Fibroblast of mammary gland (primary cell): ENCODE data around the gene STAG3.
"Not testable (repeated sequence)": the region's sequence is repeated elsewhere in the genome, so short reads cannot be mapped to it uniquely, and the experiment has no call there.

Experiments
- DNase-seq: peaks from one replicate; pipeline ENCODE4 v3.0.0-alpha.2; 2010; ENCODE audit warnings: low read depth
- H3K4me3 ChIP-seq: 2 replicates; pipeline ENCODE4 v1.5.1; 2011; ENCODE audit warnings: low read depth, mild to moderate bottlenecking, low read length, moderate library complexity; ENCODE audit not compliant: control insufficient read depth
- TF ChIP-seq, protein P1 (sequence below): conservative IDR thresholded peaks from 2 replicates; pipeline ENCODE4 v1.5.1; 2011; ENCODE audit warnings: low read depth, low read length, inconsistent platforms; ENCODE audit not compliant: control insufficient read depth, insufficient read depth

STAG3 gene

DNA sequence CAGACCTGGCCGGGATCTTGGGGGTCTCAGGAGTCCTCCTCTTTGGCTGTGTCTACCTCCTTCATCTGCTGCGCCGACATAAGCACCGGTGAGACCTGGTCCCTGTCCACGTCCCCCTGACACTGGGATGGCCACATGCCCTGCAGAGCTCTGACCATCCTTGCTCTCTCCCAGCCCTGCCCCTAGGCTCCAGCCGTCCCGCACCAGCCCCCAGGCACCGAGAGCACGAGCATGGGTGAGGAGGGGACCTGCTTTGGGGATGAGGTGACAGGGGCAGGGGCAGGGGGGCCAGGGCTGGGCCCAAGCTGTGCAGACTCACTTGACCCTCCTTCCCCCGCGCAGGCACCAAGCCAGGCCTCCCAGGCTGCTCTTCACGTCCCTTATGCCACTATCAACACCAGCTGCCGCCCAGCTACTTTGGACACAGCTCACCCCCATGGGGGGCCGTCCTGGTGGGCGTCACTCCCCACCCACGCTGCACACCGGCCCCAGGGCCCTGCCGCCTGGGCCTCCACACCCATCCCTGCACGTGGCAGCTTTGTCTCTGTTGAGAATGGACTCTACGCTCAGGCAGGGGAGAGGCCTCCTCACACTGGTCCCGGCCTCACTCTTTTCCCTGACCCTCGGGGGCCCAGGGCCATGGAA is 43.0 kb downstream of the STAG3 start:
- H3K4me3 ChIP-seq, result no peak overlapping the region
- TF ChIP-seq, protein P1, sequence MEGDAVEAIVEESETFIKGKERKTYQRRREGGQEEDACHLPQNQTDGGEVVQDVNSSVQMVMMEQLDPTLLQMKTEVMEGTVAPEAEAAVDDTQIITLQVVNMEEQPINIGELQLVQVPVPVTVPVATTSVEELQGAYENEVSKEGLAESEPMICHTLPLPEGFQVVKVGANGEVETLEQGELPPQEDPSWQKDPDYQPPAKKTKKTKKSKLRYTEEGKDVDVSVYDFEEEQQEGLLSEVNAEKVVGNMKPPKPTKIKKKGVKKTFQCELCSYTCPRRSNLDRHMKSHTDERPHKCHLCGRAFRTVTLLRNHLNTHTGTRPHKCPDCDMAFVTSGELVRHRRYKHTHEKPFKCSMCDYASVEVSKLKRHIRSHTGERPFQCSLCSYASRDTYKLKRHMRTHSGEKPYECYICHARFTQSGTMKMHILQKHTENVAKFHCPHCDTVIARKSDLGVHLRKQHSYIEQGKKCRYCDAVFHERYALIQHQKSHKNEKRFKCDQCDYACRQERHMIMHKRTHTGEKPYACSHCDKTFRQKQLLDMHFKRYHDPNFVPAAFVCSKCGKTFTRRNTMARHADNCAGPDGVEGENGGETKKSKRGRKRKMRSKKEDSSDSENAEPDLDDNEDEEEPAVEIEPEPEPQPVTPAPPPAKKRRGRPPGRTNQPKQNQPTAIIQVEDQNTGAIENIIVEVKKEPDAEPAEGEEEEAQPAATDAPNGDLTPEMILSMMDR, result no peak
- no peak for DNase-seq

DNA sequence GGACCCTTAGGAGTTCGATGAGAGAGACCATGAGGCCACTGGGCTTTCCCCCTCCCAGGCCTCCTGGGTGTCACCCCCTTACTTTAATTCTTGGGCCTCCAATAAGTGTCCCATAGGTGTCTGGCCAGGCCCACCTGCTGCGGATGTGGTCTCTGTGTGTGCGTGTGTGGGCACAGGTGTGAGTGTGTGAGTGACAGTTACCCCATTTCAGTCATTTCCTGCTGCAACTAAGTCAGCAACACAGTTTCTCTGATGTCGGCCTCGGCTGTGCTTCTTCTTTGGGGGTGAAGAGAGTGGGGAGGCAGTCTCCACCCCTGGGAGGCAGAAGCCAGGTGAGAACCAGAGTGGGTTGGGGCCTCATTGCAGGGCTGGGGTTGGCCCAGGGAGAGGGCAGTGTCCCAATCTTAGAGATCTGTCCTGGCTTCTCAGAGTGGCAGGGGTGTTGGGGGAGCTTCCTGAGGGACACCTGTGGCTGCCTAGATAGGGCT is 43.6 kb downstream of the STAG3 start:
- no peak for DNase-seq
- TF ChIP-seq, protein P1, result no peak
- H3K4me3 ChIP-seq, result no peak overlapping the region

DNA sequence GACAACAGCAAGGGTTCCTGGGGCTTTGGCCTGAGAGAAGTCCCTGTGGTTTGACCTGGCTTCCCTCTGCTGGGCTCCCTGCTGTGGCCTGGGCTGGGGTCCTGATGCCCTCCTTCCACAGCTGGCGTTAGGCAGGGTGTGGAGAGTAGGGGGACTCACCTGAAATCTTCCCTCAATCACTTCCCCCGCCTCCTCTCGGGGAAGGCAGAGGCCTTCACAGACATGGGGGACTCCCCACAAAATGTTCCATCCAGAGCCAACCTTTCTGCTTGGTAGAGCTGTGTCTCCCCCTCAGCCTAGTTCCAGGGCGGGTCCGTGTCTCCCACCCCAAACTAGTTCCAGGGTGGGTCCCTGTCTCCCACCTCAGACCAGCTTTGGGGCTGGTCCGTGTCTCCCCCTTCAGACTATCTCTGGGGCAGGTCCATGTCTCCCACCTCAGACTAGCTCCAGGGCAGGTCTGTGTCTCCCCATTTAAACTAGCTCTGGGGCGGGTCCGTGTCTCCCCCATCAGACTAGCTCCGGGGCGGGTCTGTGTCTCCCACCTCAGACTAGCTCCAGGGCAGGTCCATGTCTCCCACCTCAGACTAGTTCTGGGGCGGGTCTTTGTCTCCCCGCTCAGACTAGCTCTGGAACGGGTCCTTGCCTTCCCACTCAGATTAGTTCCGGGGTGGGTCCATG is 44.2 kb downstream of the STAG3 start:
- TF ChIP-seq, protein P1, result no peak
- no peak for DNase-seq
- H3K4me3 ChIP-seq, result no peak overlapping the region

DNA sequence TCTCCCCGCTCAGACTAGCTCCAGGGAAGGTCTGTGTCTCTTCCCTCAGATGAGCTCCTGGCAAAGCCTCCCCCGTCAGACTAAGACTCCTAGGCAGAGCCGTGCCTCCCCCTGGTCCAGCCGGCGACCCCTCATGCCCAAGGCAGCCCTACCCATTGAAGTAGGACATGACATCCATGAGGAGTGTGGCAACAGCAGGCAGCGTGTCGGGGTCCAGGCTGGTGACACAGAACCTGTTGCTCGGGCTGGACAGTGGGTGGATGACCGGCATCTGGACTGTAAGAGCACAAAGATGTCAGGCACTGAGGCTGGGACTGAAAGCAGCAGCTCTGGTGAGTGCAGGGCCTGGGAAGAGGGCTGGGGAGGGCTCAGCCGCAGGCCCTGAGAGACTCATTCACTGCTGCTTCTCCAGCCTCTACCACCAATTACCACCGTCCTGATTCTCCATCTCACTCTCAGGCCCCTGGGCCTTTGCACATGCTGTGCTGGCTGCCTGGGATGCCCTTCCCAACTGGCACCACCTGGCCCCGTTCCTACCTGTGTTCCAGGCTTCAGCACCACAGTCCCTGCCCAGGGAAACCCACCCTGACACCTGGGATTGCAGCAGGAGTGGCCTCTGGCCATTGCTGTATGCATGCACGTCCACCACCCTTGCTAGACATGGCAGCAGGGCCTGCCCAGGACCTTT is 44.9 kb downstream of the STAG3 start:
- H3K4me3 ChIP-seq, result no peak overlapping the region
- TF ChIP-seq, protein P1, result no peak
- no peak for DNase-seq

DNA sequence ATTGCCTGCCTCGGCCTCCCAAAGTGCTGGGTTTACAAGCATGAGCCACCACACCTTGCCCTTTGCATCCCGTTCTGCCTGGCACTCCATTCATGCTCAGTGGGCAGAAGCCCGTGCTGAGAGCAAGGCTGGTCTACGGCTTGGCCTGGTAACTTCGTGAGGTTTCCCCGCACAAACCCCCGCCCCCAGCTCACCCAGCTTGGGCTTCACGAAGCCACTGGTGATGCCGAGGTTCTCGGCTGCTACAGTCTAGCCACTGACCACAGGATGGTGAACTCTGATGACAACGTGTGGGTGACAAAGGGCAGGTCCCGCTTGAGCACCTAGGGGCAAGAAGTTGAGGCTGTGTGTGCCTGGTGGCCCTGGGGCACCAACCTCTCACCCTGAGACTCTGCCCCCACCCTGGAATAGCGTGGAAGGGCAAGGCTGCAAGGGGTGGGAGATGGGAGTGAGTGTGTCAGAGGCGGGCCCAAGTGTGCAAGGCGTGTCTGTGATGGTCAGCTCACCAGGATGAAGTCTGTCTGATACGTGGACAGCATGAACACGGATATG is 45.7 kb downstream of the STAG3 start:
- H3K4me3 ChIP-seq, DNase-seq: not testable (repeated sequence)

DNA sequence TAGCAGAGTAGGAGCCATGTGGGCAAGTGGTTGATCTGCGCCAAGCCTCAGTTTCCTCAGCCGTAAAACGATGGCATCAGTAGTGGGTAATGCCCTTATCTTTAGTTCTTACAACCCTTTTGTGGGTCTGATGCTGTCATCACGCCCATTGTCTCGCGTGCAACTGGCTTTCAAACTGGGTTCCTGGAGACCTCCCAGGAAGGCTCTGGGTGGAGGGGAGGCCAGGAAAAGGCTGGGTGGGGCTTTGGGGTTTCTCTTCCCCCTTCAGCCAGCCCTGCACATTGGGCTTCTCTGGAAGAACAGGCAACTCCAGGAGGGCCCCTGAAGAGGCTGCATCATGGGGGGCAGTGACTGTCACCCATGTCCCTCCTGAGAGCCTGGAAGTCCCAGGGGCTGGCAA is 47.2 kb downstream of the STAG3 start:
- H3K4me3 ChIP-seq, DNase-seq: not testable (repeated sequence)

DNA sequence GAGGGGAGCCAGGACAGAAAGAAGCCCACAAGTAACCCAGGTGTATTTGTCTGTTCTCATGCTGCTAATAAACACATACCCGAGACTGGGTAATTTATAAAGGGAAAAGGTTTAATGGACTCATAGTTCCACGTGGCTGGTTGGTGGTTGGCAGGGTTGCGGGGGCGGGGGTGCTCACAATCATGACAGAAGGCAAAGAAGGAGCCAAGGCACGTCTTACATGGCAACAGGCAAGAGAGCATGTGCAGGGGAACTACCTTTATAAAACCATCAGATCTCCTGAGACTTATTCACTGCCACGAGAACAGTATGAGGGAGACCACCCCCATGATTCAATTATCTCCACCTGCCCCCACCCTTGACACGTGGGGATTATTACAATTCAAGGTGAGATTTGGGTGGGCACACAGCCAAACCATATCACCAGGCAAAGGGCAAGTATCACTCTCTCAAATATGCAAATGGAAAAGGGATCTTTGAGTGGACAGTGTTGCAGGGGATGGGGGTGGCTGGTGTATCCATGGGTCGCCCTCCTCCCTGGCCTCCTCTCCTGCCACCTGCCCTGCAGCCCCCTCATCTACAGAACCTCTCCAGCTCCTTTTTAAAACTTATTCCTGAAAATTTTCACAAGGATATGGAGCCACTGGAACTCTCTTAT is 57.1 kb downstream of the STAG3 start:
- not testable (repeated sequence) for DNase-seq, H3K4me3 ChIP-seq

DNA sequence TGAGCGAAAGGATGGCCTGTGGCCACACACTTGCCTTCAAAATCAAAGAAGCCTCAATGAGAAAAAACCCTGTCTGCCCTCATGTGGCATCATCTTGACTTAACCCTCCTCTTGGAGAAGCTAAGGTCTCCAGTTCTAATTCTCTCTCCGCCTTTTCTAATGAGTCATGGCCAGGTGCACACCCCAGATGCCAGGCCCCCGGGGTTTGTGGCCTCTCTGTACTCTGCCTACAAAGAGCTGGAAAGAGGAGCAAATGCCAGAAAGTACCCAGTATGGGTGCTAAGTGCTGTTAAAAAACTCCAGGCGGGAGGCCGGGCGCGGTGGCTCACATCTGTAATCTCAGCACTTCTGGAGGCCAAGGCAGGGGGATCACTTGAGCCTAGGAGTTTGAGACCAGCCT is 62.3 kb downstream of the STAG3 start:
- H3K4me3 ChIP-seq, DNase-seq: not testable (repeated sequence)

DNA sequence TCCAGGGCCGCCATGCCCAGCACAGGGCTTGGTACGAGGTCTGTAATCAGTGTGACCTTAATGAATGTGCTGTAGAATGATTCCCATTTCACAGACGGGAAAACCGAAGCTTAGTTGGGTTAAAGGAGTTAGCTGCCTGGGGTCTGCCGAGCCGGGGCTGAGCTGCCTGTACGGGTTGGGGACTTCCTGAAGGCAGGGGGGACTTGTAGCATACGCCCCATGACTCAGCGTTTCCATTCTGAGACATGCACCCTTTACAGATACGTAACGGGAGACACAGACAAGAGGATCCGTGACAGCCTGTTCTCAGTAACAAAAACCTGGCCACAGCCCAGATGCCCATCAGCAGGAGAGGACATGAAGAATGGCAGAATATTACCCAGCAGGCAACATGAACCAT is 65.7 kb downstream of the STAG3 start:
- H3K4me3 ChIP-seq, result not testable (repeated sequence)
- DNase-seq, result peak; percentile 18

DNA sequence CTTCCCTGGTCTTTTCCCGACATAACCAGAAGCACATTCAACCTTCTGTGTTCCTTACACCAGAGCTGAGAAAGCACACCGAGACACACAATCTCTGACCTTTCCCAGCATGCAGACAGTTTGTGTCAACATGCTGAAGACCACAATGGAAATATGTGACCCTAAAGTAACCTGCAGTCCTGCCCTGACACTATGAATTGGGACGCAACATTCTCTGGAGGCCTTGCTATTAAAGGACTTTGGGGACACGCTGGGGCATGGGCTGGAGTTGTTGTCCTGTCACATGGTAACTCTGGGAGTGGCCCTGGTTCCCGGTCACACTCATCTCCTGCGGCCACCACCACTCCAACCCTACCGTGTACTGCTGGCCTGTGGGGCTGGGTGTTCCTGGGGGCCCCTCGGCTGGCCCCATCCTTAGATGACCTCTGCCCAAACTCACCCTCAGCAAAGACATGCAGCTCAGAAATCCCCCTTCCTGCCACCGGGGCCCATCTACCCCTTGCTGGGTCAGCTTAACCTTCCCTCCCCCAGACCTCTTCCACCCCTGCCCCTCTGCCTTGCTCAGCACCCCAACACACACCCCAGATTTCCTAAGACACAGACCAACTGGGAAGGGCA is 67.4 kb downstream of the STAG3 start:
- DNase-seq, H3K4me3 ChIP-seq: not testable (repeated sequence)

DNA sequence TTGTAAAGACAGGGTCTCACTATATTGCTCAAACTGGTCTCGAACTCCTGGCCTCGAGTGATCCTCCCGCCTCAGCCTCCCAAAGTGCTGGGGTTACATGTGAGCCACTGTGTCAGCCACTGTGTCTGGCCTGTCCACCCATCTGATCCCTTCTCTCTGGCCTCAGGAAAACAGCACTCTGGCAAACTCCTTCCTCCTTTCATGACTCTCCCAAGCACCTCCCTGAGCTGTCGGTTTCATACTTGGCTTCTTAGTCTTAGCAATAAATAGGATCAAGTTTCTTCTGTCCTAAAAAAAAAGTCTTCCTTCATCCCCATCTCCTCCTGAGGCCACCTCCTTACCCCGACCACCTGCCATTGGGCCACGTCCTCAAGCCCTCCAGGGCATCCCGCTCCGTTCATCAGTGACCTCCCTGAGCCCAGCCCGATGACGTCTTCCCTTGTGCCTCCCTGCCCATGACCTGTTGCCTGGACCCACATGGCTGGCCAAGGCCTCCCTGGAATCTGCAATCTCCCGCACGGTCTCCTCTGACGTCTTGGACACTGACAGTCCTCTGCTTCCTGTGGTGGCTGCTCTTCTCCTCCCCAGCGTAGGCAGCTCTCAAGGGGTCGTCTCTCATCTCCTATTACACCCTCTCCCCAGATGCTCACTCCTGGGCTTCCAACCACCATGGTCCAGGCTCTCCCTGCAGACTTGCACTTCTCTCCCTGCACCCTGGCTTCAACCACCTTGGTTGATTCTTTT is 68.6 kb downstream of the STAG3 start:
- not testable (repeated sequence) for DNase-seq

DNA sequence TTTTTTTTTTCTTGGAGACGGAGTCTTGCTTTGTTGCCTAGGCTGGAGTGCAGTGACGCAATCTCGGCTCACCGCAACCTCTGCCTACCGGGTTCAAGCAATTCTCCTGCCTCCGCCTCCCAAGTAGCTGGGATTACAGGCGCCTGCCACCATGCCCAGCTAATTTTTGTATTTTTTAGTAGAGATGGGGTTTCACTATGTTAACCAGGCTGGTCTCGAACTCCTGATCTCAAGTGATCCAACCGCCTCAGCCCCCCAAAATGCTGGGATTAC is 69.1 kb downstream of the STAG3 start:
- not testable (repeated sequence) for H3K4me3 ChIP-seq, DNase-seq

More for the DNA sequence above, 68.6 kb downstream of the STAG3 start:
- H3K4me3 ChIP-seq, result not testable (repeated sequence)
